ENCODE results near the gene SIK2. TPM values are rescaled to one million over a fixed set of nuclear protein-coding genes. Genes with fewer than 3 reads are reported as not detected.

Gene SIK2
- total RNA-seq, 1 experiment from 2014 or later = 13.9 TPM

Other genes with a start within 250 kb of the SIK2 start
- gene POU2AF1, start 223.2 kb upstream of the SIK2 start, total RNA-seq (2022) = not detected in 2 replicates
- gene BTG4, start 90.1 kb upstream of the SIK2 start, total RNA-seq (2022) = not detected in 2 replicates
- not detected in 2 replicates for gene HOATZ, start 87.7 kb upstream of the SIK2 start, total RNA-seq (2022)
- gene LAYN, start 61.7 kb upstream of the SIK2 start, total RNA-seq (2022) = 0.32 and 0.47 TPM in 2 replicates
- gene PPP2R1B, start 163.9 kb downstream of the SIK2 start, total RNA-seq (2022) = 22.2 and 24.0 TPM in 2 replicates

All from Calu3 (cell line).